ENCODE measurements around the gene MIGA2. TPM values are rescaled to one million over a fixed set of nuclear protein-coding genes. Genes with fewer than 3 reads are reported as not detected.

Gene MIGA2
- polyA plus RNA-seq, 1 experiment = 10.6 TPM

DNA sequence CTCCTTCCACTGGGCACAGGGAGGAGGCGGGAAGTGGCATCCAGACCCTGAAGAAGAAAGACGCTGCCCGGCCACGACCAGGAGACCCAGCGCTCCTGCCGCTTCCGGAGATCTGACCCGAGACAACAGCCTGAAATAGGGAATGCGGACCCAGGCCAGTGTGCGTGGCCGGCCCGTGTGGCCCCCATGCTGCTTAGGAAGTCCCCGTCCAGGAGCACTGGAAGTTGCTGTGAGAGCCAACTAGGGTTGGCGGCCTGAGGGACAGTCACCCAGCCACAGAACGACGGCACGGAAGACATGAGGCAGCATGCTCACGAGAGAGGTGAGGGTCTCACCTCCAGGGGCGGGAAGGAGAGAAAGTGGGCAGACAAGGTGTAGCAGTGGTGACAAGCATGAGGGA lies 25.3 kb upstream of the MIGA2 start:
- no peak for DNase-seq (ENCODE audit: low read depth, low spot score)
- Histone ChIP-seq H3K4me3 (ENCODE audit: low read depth, low read length) (no peak overlapping the region), H3K27me3 (ENCODE audit: control insufficient read depth, insufficient read depth, low read length) (no peaks in the 10 kb centered on the region), H3K9me3 (ENCODE audit: control insufficient read depth, insufficient read depth, low read length) (no peaks in the 10 kb centered on the region; the same call in 1 of the 2 replicates), H3K27ac (ENCODE audit: low read depth, low read length) (no peak overlapping the region)
- TF ChIP-seq, protein P1, sequence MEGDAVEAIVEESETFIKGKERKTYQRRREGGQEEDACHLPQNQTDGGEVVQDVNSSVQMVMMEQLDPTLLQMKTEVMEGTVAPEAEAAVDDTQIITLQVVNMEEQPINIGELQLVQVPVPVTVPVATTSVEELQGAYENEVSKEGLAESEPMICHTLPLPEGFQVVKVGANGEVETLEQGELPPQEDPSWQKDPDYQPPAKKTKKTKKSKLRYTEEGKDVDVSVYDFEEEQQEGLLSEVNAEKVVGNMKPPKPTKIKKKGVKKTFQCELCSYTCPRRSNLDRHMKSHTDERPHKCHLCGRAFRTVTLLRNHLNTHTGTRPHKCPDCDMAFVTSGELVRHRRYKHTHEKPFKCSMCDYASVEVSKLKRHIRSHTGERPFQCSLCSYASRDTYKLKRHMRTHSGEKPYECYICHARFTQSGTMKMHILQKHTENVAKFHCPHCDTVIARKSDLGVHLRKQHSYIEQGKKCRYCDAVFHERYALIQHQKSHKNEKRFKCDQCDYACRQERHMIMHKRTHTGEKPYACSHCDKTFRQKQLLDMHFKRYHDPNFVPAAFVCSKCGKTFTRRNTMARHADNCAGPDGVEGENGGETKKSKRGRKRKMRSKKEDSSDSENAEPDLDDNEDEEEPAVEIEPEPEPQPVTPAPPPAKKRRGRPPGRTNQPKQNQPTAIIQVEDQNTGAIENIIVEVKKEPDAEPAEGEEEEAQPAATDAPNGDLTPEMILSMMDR (IDR thresholded peaks at IDR 0.05; ENCODE audit: low read depth, low read length) = no peak
- POLR2A ChIA-PET = no interaction called here
- CTCF ChIA-PET = interaction anchor here (0.6 kb wide), 1 partner anchor 17 kb away, joined by 8 read pairs; the partner anchor contains the start of gene SH3GLB2

DNA sequence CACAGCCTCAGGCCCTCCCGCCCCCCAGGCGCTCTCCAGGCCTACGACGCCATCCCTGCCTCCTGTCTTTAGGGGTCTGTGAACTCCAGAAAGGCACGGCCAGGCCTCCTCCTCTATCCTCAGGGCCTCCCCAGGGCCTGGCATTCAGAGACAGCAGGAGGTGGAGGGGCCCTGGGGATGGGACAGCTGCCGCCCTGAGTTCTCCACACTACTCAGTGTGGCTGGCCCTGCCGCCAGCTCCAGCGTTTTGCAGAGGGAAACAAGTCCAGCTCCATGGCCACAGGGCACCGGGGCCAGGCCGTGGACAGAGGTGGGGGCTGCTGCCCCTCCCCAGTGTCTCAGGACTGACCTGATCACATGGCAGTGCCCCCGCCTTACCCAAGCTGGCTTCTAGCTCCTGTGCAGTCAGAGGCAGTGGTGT lies 24.7 kb upstream of the MIGA2 start:
- no peaks in the 10 kb centered on the region; the same call in 1 of the 2 replicates for H3K9me3 ChIP-seq (ENCODE audit: control insufficient read depth, insufficient read depth, low read length)
- ChIA-PET POLR2A (no interaction called here), CTCF (no interaction called here)
- no peak overlapping the region for H3K27ac ChIP-seq (ENCODE audit: low read depth, low read length)
- H3K4me3 ChIP-seq (ENCODE audit: low read depth, low read length) = no peak overlapping the region
- TF ChIP-seq, protein P1 (IDR thresholded peaks at IDR 0.05; ENCODE audit: low read depth, low read length) = no peak
- no peak for DNase-seq (ENCODE audit: low read depth, low spot score)
- H3K27me3 ChIP-seq (ENCODE audit: control insufficient read depth, insufficient read depth, low read length) = no peaks in the 10 kb centered on the region

DNA sequence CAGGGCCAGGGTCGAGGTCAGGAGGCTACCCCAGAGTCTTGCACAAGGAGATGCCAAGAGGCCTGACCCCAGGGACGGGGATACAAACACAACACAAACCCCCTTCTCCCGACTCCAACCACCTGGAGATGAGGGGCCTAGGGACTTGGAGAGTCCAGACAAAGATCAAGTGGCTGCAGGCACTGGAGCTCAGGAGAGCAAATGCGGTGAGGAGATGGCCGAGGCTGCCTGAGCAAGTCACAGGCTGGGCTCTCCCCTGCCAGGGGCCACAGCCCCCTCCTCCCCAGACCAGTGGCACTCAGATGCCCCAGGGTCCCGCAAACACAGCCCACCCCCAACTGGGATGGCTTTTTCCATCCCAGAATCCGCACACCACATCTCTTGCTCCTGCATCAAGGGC lies 24.1 kb upstream of the MIGA2 start:
- no peak for DNase-seq (ENCODE audit: low read depth, low spot score)
- CTCF ChIA-PET = no interaction called here
- H3K27ac ChIP-seq (ENCODE audit: low read depth, low read length) = no peak overlapping the region
- TF ChIP-seq, protein P1 (IDR thresholded peaks at IDR 0.05; ENCODE audit: low read depth, low read length) = no peak
- POLR2A ChIA-PET = no interaction called here
- no peaks in the 10 kb centered on the region for H3K27me3 ChIP-seq (ENCODE audit: control insufficient read depth, insufficient read depth, low read length)
- no peaks in the 10 kb centered on the region; the same call in 1 of the 2 replicates for H3K9me3 ChIP-seq (ENCODE audit: control insufficient read depth, insufficient read depth, low read length)
- no peak overlapping the region for H3K4me3 ChIP-seq (ENCODE audit: low read depth, low read length)

DNA sequence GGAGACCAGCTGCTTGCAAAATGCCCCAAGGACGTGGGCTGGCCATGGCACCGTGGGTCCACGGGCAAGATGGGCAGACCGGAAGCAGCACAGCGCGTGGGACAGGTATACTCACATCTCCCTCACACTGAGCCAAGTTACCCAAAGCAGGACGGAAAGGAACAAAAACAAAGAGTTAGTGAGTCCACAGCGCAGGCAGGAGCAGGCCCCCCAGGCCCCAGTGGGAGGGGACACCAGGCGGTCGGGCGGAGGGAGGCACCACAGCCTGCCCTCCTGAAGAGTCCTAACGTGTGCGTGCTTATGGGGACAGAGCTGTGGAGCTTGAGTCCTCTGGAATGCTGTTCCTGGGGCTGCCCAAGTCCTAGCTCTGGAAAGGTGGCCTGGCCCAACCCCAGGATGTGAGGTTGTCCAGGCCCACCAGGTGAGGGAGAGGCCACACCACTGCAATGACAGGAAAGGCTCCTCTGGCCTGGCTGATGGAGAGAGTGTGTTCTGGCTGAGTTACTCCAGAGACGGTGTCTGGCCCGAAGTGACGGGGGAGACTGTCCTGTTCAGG lies 23.5 kb upstream of the MIGA2 start:
- DNase-seq (ENCODE audit: low read depth, low spot score) = no peak
- CTCF ChIA-PET = interaction anchor here (1.2 kb wide), 1 partner anchor 15 kb away, joined by 3 read pairs; the partner anchor contains the start of gene SH3GLB2
- no peaks in the 10 kb centered on the region; the same call in 1 of the 2 replicates for H3K9me3 ChIP-seq (ENCODE audit: control insufficient read depth, insufficient read depth, low read length)
- POLR2A ChIA-PET = no interaction called here
- no peak overlapping the region for H3K27ac ChIP-seq (ENCODE audit: low read depth, low read length)
- no peaks in the 10 kb centered on the region for H3K27me3 ChIP-seq (ENCODE audit: control insufficient read depth, insufficient read depth, low read length)
- TF ChIP-seq, protein P1 (IDR thresholded peaks at IDR 0.05; ENCODE audit: low read depth, low read length) = no peak
- H3K4me3 ChIP-seq (ENCODE audit: low read depth, low read length) = no peak overlapping the region

DNA sequence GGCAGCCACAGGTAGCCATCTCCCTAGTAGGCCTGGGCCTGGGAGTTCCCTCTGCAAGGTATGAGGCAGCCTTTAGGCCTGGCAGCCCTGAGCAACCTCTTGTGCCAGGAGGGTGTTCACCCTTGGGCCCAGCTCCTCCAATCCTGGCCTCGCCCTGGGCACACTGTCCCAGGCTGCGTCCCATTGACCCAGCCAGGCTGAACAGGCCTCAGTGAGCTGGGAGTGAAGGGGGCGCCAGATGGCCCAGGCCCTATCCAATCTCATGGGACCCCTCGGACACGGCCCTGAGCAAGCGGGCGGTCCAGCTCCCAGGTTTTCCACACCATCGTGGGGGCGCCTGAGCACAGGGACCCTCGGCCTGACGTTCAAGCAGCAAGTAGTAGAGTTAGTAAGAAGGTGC lies 22.8 kb upstream of the MIGA2 start:
- POLR2A ChIA-PET = no interaction called here
- CTCF ChIA-PET = interaction anchor here (1.2 kb wide), 1 partner anchor 15 kb away, joined by 3 read pairs; the partner anchor contains the start of gene SH3GLB2
- no peaks in the 10 kb centered on the region for H3K27me3 ChIP-seq (ENCODE audit: control insufficient read depth, insufficient read depth, low read length)
- no peak for DNase-seq (ENCODE audit: low read depth, low spot score)
- H3K9me3 ChIP-seq (ENCODE audit: control insufficient read depth, insufficient read depth, low read length) = no peaks in the 10 kb centered on the region; the same call in 1 of the 2 replicates
- H3K27ac ChIP-seq (ENCODE audit: low read depth, low read length) = no peak overlapping the region
- H3K4me3 ChIP-seq (ENCODE audit: low read depth, low read length) = no peak overlapping the region
- TF ChIP-seq, protein P1 (IDR thresholded peaks at IDR 0.05; ENCODE audit: low read depth, low read length) = no peak
